Measurements from ENCODE around the gene RAP1A.

DNA sequence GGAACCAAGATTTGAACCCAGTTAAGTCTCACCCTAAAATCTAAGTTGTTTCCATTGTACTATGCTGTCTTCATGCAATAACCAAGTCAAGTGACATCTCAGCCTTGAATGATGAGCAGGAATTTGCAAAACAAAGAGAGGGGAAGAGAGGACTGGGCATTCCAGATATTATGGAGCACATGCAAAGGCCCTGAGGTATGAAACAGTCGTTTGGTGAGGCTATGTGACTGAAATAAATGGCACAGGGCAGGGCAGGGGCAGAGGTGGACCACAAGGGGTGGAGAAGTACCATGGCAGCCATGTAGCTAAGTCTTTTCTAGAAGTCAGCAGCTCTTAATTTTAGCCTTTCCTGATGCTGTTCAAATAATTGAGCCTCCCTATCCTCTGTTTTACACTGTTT, 37.6 kb upstream of the RAP1A start:
- no peak for TF ChIP-seq HDGF (IDR thresholded peaks at IDR 0.05; ENCODE audit: borderline replicate concordance)
- no peak for TF ChIP-seq FOXA1 (IDR thresholded peaks at IDR 0.05)

All from HEK293T (cell line).